Measurements from ENCODE around the gene PDZD8. TPM values are rescaled to one million over a fixed set of nuclear protein-coding genes. Genes with fewer than 3 reads are reported as not detected.
A peak's percentile ranks its signal among the peaks of the same experiment; 100 is the strongest.
"Not testable (repeated sequence)": the region's sequence is repeated elsewhere in the genome, so short reads cannot be mapped to it uniquely, and the experiment has no call there.

PDZD8 gene
- total and polyA plus RNA-seq, 2 donors, result 4.4 to 9.2 TPM

DNA sequence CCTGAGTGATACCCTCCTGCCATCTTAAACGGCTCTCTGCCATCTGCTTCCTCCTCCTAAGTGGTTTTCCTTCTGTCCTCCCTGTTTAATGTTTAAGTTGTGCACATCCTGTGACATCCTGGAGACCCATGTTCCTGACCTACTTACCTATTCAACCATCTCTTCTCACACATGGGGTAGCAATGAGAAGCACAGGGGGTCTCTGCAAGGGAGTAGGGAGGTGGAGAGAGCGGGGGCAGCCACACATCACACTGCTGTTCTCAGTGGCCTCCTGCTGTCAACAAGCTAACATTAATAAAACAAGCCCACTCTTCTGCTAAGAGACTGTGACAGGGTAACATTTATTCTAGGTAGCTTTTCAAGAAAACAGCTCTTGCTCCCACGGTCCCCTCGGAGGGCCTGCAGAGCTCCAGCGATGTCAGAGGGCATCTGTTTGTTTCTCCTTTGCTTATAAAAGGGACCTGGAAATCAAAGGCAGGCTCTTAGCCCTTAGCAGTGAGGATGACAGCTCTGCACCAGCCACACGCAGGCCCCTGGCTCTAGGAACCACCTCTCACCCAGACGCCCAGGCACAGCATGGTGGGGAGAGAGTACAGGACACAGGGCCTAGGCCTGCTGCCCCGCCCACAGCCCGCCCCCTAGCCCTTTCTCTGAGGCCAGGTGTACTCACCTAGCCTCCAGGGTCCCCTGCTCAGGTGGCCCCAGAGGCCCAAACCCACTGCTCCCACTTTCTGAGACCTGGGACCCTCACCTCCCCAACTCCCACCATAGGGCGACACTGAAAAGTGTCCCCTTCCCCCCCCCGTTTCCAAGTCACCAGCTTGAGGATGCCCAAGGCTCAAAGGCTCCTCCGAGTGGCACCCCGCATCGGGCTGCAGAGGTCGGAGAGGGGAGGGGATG lies 135.3 kb downstream of the PDZD8 start:
- H3K9me3 ChIP-seq (ENCODE audit: control insufficient read depth in 2 of 2, insufficient read depth in 1 of 2, low read length in 1 of 2), result no peaks in the 10 kb centered on the region
- peak overlapping the region in 1 of 2 donors; percentile 33 for H3K4me3 ChIP-seq (ENCODE audit: low read length in 2 of 2)
- H3K4me1 ChIP-seq (ENCODE audit: control insufficient read depth in 2 of 2, insufficient read depth in 2 of 2, low read length in 2 of 2), result peaks cover 5 to 17% of the 10 kb centered on the region in 2 donors
- DNase-seq (ENCODE audit: low read depth in 6 of 9, low spot score in 9 of 9), result no peak
- H3K27me3 ChIP-seq (ENCODE audit: control insufficient read depth in 2 of 2, insufficient read depth in 1 of 2, low read length in 1 of 2), result peaks cover 32 to 82% of the 10 kb centered on the region in 2 donors
- 83% methylated on average over 15 of the region's 15 CpGs for WGBS
- H3K36me3 ChIP-seq (ENCODE audit: control insufficient read depth in 2 of 2, insufficient read depth in 2 of 2, low read length in 1 of 2), result no peaks in the 10 kb centered on the region
- no peak overlapping the region for H3K27ac ChIP-seq (ENCODE audit: low read depth in 1 of 2, low read length in 1 of 2)

DNA sequence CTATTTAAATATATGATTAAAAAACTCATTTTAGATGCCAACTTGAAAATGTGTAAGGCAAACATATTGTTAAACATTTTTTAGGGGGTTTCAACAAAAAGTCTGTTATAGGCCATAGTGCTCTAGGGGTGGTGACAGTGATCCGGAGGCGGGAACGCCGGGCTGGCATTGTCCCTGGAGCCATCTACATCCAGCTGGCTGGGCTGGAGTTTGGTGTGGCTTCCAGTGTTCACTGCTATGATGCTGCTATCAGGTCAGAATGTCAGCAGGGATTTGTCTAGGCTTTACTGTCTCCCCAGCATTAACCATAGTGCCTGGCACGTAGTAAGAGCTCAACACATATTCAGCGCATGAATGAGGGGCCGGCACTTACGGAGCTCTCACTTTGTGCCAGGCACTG lies 136.2 kb downstream of the PDZD8 start:
- Histone ChIP-seq H3K4me1 (ENCODE audit: control insufficient read depth in 2 of 2, insufficient read depth in 2 of 2, low read length in 2 of 2) (peaks cover 5 to 17% of the 10 kb centered on the region in 2 donors), H3K4me3 (ENCODE audit: low read length in 2 of 2) (no peak overlapping the region), H3K27me3 (ENCODE audit: control insufficient read depth in 2 of 2, insufficient read depth in 1 of 2, low read length in 1 of 2) (peaks cover 30 to 74% of the 10 kb centered on the region in 2 donors), H3K27ac (ENCODE audit: low read depth in 1 of 2, low read length in 1 of 2) (no peak overlapping the region), H3K36me3 (ENCODE audit: control insufficient read depth in 2 of 2, insufficient read depth in 2 of 2, low read length in 1 of 2) (no peaks in the 10 kb centered on the region), H3K9me3 (ENCODE audit: control insufficient read depth in 2 of 2, insufficient read depth in 1 of 2, low read length in 1 of 2) (no peaks in the 10 kb centered on the region)
- no peak for DNase-seq (ENCODE audit: low read depth in 6 of 9, low spot score in 9 of 9)
- WGBS, result 89% methylated on average over 8 of the region's 8 CpGs

DNA sequence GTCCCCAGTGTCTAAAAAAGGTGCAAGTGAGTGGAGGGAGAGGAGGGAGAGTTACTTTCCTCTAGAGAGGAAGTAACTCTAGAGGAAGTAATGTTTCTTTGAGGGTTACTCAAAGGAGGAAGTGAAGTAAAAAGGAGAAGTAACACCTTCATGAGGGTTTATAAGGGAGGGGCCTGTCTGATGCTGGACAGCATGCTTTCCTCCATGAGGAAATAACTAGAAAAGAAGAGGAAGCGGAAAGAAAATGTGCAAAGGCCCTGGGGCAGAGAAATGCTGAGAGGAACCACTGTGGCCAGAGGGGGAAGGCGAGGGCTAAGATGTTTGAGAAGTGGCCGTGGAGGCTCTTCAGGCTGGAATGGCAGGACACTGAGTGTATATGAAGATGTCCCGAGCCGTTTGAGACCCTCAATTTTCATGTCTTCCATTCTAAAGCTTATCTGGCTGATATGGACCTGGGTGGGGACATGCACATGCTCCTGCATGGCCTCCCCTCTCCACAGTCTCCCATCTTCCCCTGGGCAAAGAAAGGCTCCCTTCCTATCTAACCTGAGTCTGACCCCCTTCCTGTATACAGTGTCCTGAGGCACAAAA lies 137.7 kb downstream of the PDZD8 start:
- DNase-seq (ENCODE audit: low read depth in 6 of 9, low spot score in 9 of 9), result no peak
- 95% methylated on average over 5 of the region's 5 CpGs for WGBS
- Histone ChIP-seq H3K27ac (ENCODE audit: low read depth in 1 of 2, low read length in 1 of 2) (no peak overlapping the region), H3K4me1 (ENCODE audit: control insufficient read depth in 2 of 2, insufficient read depth in 2 of 2, low read length in 2 of 2) (peaks cover 5 to 17% of the 10 kb centered on the region in 2 donors), H3K36me3 (ENCODE audit: control insufficient read depth in 2 of 2, insufficient read depth in 2 of 2, low read length in 1 of 2) (no peaks in the 10 kb centered on the region), H3K9me3 (ENCODE audit: control insufficient read depth in 2 of 2, insufficient read depth in 1 of 2, low read length in 1 of 2) (no peaks in the 10 kb centered on the region), H3K4me3 (ENCODE audit: low read length in 2 of 2) (no peak overlapping the region), H3K27me3 (ENCODE audit: control insufficient read depth in 2 of 2, insufficient read depth in 1 of 2, low read length in 1 of 2) (peaks cover 22 to 59% of the 10 kb centered on the region in 2 donors)

DNA sequence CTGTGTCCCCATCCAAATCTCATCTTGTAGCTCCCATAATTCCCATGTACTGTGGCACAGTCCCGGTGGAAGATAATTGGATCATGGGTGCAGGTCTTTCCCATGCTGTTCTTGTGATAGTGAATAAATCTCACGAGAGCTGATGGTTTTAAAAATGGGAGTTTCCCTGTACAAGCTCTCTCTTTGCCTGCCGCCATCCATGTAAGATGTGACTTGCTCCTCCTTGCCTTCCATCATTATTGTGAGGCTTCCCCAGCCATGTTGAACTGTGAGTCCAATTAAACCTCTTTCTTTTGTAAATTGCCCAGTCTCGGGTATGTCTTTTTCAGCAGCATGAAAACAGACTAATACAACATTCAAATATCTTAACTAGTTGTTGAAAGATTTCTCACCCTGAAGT lies 145.1 kb downstream of the PDZD8 start:
- H3K4me1 ChIP-seq (ENCODE audit: control insufficient read depth in 2 of 2, insufficient read depth in 2 of 2, low read length in 2 of 2); H3K4me3 ChIP-seq (ENCODE audit: low read length in 2 of 2); H3K27ac ChIP-seq (ENCODE audit: low read depth in 1 of 2, low read length in 1 of 2); DNase-seq (ENCODE audit: low read depth in 6 of 9, low spot score in 9 of 9); H3K36me3 ChIP-seq (ENCODE audit: control insufficient read depth in 2 of 2, insufficient read depth in 2 of 2, low read length in 1 of 2); H3K9me3 ChIP-seq (ENCODE audit: control insufficient read depth in 2 of 2, insufficient read depth in 1 of 2, low read length in 1 of 2): not testable (repeated sequence)
- peaks cover 10 to 15% of the 10 kb centered on the region in 2 donors for H3K27me3 ChIP-seq (ENCODE audit: control insufficient read depth in 2 of 2, insufficient read depth in 1 of 2, low read length in 1 of 2)
- WGBS, result 97% methylated on average over 4 of the region's 4 CpGs

DNA sequence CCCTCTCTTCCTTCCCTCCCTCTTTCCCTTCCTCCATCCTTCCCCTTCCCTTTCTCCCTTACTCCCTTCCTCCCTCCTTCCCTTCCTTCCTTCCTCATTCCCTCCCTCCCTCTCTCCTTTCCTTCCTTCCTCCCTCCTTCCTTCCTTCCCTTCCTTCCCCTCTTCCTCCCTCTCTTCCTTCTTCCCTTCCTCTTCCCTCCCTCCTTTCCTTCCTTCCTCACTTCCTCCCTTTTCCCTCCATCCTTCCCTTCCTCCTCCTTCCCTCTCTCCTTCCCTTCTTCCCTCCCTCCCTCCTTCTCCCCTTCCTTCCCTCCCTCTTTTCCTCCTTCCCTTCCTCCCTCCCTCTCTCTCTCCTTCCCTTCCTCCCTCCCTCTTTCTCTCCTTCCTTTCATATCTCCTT lies 147.0 kb downstream of the PDZD8 start:
- Histone ChIP-seq H3K27me3 (ENCODE audit: control insufficient read depth in 2 of 2, insufficient read depth in 1 of 2, low read length in 1 of 2) (peaks cover 10 to 13% of the 10 kb centered on the region in 2 donors), H3K27ac (ENCODE audit: low read depth in 1 of 2, low read length in 1 of 2) (no peak overlapping the region), H3K36me3 (ENCODE audit: control insufficient read depth in 2 of 2, insufficient read depth in 2 of 2, low read length in 1 of 2) (no peaks in the 10 kb centered on the region), H3K4me1 (ENCODE audit: control insufficient read depth in 2 of 2, insufficient read depth in 2 of 2, low read length in 2 of 2) (peaks cover 0 to 5% of the 10 kb centered on the region in 2 donors), H3K9me3 (ENCODE audit: control insufficient read depth in 2 of 2, insufficient read depth in 1 of 2, low read length in 1 of 2) (no peaks in the 10 kb centered on the region), H3K4me3 (ENCODE audit: low read length in 2 of 2) (no peak overlapping the region)
- no peak for DNase-seq (ENCODE audit: low read depth in 6 of 9, low spot score in 9 of 9)

Other genes with a start within 250 kb of the PDZD8 start
- gene VAX1, start 237.2 kb downstream of the PDZD8 start, total RNA-seq, result not detected
- gene VAX1, start 237.2 kb downstream of the PDZD8 start, polyA plus RNA-seq, result 0.02 TPM
- gene KCNK18, start 178.0 kb downstream of the PDZD8 start, total RNA-seq, result not detected
- gene KCNK18, start 178.0 kb downstream of the PDZD8 start, polyA plus RNA-seq, result 0.02 TPM
- 6.1 TPM for gene SLC18A2, start 134.3 kb downstream of the PDZD8 start, total RNA-seq
- gene SLC18A2, start 134.3 kb downstream of the PDZD8 start, polyA plus RNA-seq, result 27.6 TPM
- gene EMX2, start 167.3 kb upstream of the PDZD8 start, total RNA-seq, result 0.09 TPM
- gene EMX2, start 167.3 kb upstream of the PDZD8 start, polyA plus RNA-seq, result 0.57 TPM